Central memory CD4-positive, alpha-beta T cell (primary cell): ENCODE results near the gene LBHD1.
"Not testable (repeated sequence)": the region's sequence is repeated elsewhere in the genome, so short reads cannot be mapped to it uniquely, and the experiment has no call there.

ENCODE experiments used
- DNase-seq: peaks from one replicate; pipeline ENCODE4 v3.0.0; 2022
- total RNA-seq, 3 experiments: gene quantifications; one replicate each; lab custom pipeline; 2026; lab: John Stamatoyannopoulos, UW

LBHD1 gene
- 10.4 to 18.5 (median 13.3) reads per million in 3 experiments for total RNA-seq

- DNase-seq = peak; percentile 67
Measured at GRCh38 chr11:62671608-62672389, at the start of gene LBHD1, which contains the start of gene UQCC3. Gene LBHD1 (minus strand): TSS chr11:62672267. CDS start chr11:62670031, 2,236 bp downstream. Gene UQCC3 (plus strand): TSS chr11:62671673. CDS start chr11:62671746, 73 bp downstream.

GRCh38 chr11:62719302-62719978 lies 47.4 kb upstream of the LBHD1 start:
- DNase-seq = no peak

- DNase-seq = no peak
Measured at GRCh38 chr11:62716816-62717215, 44.7 kb upstream of the LBHD1 start.

GRCh38 chr11:62716206-62716605 lies 44.1 kb upstream of the LBHD1 start:
- DNase-seq = no peak

- no peak for DNase-seq
Measured at GRCh38 chr11:62715150-62716130, 43.4 kb upstream of the LBHD1 start.

DNA sequence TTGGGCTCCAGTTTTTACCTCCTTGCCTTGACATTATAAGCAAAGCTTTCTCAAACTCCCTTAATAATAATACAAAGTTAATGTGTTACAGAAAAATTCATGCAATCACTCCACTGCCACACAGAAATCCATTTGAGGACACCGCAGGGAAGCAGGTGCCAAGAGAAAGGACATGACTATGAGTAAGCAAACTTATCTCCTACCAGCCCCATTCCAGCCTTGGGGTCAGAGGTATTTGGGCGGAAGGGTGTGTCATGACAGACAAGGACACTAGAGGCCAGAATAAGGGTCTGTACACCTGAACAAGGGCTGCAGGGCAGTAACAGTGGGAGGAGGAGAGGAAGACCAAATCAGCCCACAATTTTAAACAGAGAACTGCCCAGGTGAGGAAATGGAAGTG lies 41.3 kb upstream of the LBHD1 start:
- no peak for DNase-seq

DNA sequence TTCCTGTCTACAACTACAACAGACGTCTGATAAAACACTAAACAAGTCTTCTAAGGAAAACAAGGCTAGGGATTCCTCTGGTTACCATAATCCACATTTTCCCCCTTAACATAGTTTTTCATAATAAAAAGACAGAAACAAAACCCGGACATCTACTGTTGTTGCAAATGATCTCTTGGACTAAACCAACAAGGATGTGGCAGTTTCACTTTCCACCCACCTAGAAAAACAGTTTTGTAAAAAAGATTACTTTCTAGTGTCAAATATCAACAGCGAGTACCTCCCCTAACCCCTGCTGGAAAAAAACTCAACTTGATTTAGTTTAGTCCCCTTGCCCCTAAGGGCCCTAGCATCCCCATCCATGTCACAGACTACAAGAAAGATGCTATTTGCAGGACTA lies 40.8 kb upstream of the LBHD1 start:
- DNase-seq = no peak

GRCh38 chr11:62712276-62712812 lies 40.3 kb upstream of the LBHD1 start:
- DNase-seq = no peak

DNA sequence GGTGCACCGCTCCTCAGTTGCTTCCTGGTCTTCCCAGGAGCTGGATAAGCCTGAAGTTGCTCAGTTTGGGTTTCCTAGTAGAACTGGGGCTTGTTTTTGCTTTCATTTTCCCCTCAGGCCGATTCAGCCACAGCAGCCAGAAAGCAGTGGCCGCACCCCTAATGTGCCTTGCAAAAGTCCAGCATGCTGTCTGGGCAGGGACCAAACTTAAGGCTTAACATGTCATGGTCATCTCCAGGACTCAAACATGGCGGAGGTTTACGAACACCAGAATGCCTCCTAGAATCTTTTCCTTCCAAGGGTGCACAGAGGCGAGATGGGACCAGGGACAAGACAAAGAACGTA lies 37.9 kb upstream of the LBHD1 start:
- no peak for DNase-seq

DNA sequence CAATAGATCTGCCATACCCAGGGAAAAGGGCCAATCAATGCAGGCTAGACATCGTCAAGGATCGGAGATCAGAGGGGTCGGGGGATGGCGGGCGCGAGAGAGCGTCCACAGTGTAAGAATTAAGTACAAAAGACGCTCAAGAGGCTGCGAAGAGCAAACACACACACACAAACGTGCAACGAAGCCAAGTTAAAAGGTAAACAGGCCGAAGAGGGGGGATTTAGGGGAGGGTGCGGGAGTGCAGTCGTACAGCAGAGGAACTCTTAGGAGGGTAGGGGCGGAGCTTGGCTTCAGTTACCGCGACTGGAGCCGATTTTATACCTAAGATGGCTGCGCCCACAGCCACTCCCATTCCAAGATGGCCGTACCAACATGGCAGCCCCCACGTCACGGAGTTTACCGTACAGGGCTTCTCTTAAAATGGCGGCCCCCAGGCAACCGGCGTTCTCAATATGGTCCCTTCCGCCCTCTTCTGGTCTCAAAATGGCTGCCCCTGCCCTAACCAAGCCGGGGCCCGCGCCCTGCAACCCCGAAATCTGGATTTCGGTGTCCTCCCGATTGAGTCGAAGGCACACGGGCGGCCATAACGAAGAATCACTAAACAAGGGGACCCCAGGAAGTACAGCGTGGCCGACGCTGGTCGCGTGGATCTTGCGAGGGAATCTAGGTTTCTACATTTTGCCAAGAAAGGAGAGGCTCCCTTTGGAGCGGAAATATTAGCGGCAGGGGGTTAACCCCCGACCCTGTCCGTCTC lies 37.4 kb upstream of the LBHD1 start:
- peak; percentile 97 for DNase-seq

- DNase-seq = no peak
Measured at GRCh38 chr11:62708793-62709192, 36.7 kb upstream of the LBHD1 start.

DNA sequence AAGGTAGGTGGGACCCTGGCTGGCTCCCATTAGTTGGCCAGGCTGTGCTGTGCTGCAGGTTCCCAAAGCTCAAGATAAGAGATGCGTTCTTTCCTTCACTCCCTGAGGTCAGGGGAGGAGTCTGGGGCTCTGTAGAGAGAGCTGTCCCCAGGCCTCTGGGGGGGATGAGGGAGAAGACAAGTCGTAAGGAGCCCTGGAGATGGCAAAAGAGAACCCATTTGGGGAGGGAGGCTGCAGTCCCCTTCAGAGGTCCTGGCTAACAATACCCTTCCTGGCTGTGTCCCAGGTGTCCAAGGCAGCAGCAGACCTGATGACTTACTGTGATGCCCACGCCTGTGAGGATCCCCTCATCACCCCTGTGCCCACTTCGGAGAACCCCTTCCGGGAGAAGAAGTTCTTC lies 36.3 kb upstream of the LBHD1 start:
- no peak for DNase-seq

DNA sequence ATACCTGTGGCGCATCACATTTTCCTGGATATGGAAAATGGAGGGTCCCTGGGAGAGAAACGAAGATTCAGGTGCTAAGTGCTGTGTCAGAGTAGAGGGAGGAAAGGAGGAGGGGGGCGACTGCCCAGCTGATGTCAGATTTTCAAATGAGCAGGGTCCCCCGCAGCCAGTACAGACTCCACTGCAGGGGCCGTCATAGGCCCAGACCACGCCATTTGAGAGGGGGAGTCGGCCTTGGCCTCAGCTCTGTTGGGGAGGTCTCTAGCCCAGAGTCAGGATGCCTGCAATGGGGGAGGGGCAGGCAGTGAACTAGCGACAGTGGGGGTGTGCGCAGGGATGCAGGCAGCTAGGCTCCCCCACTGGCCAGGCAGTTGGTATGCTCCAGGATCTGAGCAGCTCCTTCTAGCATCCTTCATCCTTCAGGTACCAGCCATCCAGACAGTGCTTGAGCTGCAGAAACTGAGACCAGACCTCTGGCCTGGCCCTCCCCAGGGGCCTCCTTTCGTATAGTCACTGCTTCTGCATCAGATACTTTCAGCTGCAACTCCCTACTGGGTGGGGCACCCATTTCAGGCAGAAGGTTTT lies 35.3 kb upstream of the LBHD1 start, which contains the start of the genes BSCL2 and GNG3:
Gene BSCL2 (minus strand): TSS at position 148 of the 585 bp plus-strand sequence. CDS start 229 bp downstream, outside the sequence.
Gene GNG3 (plus strand): TSS at position 400 of the 585 bp plus-strand sequence. CDS start 620 bp downstream, outside the sequence.
- DNase-seq = no peak

- DNase-seq = no peak
Measured at GRCh38 chr11:62706850-62707247, 34.8 kb upstream of the LBHD1 start.

DNA sequence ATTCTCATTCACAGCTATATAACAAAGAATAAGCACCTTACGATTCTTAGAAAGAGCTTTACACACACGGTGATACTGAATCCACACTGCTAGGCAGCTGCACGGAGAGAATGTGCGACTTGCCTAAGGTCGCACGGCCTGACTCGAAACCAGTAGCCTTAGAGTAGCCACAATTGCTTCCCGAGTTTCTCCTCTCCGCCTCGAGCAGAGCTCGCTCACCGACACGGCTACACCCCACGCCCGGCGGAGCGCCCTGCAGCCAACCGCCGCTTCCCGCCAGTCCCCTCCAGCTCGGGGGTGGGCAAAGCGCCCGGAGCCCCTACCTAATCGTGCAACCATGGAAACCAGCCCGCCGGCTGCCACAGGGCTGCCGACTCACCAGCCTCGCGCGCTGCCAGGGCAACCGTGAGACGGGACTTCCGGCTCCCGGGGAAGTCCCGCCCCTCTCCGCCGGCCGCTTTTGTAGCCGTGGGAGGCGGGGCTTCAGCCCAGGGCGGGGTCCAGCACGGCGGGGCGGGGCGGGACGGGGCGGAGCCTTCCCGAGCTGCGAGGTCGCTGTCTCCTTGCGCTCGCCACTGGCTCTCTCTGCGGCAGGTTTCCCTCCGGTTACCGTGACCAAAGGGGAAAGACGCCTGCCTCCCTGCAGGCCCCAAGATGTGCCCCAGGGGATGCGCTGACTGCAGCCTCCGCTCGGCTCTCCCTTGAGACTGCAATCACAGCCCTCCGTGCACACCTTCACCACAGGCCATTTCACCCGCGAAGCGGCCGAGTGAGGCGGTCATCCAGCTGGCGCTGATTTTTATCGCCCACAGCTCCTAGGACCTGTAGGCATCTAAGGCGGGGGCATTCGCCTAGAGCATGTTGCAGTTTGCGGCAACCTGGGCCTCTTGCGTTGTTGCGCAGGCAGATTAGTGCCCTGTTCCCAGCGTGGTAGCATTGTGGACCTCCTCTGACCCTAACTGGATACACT lies 34.1 kb upstream of the LBHD1 start:
- DNase-seq = peak; percentile 91

DNA sequence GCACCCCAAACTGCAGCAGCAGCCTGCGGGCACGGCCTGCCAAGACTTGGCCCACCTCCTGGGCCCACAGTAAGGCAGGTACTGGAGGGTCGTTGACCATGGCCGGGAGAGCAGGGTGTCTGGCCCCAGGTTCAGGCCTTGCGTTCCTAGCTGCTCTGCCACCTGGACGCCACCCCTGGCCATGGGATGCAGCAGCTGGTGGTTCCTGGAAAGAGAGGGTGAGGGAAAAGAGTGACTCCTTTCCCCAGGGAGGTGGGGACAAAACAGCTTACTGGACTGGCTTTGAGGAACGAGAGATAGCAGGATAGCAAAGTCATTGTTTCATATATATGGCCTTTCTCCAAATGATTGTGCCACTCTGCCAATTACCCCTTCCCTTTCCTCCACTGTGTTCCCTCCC lies 33.3 kb upstream of the LBHD1 start:
- no peak for DNase-seq

DNA sequence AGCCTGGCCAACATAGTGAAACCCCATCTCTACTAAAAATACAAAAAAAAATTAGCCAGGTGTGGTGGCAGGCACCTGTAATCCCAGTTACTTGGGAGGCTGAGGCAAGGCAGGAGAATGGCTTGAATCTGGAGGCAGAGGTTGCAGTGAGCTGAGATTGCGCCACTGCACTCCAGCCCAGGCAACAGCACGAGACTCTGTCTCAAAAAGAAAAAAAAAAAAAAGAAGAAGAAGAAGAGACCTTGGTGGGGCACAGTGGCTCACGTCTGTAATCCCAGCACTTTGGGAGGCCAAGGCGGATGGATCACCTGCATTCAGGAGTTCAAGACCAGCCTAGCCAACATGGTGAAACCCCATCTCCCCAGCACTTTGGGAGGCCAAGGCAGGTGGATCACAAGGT lies 31.9 kb upstream of the LBHD1 start:
- not testable (repeated sequence) for DNase-seq

- no peak for DNase-seq
Measured at GRCh38 chr11:62702246-62702645, 30.2 kb upstream of the LBHD1 start.

DNA sequence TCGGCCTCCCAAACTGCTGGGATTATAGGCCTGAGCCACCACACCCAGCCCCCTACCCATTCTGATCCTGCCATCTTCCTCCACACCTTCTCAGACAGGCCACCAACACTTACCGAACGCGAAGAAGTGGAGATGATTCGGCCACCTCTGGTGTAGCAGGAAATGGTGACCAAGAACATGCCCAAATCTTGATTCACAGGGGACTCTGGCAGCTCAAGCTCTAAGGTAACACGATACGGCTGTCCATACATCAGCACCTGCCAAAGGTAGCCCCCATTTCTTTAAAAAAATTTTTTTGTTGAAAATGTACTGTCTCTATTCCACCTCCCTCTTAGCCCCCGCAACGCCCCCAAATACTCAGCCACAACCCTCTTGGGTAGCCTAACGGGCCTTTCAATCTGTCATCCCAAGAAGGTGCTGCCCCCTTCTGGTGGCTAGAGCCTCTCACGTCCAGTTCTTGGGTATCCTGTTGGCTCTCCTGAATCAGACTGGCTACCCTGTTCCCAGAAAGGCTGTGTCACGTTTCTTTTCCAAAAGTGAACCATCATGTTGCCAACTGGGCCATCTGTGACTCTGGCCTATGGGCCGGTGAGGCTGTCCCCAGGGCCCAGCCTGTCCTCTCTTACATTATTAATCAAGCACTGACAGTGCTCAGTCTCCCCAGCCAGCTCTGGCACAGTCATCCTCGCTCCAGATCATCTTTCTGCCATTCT lies 22.5 kb upstream of the LBHD1 start:
- peak; percentile 68 for DNase-seq
